ENCODE results near the gene FGF8. TPM values are rescaled to one million over a fixed set of nuclear protein-coding genes. Genes with fewer than 3 reads are reported as not detected.

FGF8 gene
- not detected in 2 replicates for total RNA-seq (ENCODE audit: low replicate concordance)

DNA sequence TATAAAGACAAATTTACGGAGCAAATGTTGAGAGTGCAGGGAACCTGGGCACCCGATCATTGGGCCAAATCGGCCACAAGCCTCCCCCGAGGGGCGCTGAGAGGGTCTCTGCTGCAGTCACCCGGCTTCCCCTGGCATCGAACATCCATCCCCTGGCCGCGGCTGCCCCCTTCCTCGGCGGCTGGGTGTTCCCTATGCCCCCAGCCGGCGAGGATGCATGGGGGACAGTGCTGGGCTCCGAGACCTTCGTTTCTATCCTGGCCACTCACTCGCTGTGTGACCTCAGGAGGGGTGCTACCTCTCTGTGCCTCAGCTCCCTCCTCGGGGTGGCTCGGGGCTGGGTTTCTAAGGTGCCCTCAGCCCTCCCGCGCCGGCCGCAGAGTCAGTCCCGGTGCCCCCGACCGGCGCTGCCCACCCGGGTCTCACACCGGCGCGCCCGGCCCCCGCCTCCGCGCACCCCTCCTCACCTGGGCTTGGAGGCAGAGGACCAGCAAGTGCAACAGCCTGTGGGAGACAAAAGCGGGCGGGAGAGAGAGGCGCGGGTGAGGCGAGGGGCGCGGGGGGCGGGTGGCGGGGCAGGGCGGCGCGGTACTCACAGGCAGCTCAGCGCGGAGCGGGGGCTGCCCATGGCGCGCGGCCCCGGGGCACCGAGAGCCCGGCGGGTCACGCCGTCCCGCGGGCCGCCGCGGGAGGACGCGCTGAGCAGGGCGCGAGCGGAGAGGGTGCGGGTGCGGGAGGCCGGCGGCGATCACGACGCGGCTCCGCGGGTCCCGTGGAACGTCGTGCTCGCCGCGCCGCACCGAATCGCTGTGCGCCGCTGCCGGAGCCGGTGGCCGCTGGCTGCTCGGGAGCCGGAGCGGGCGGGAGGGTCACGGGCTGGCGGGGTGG is at the start of gene FGF8:
TSS of gene FGF8 (minus strand) at position 842 of the 888 bp plus-strand sequence. CDS start at position 628, 214 bp downstream.
- no peak within 1 kb of the TSS for H3K4me3 ChIP-seq (ENCODE audit: low read depth, low read length)
- no peak for TF ChIP-seq CTCF (IDR thresholded peaks at IDR 0.05; ENCODE audit: insufficient read depth, low read length)
- DNase-seq (ENCODE audit: low read depth), result no peak

GRCh38 chr10:101824736-101825135 is 48.8 kb upstream of the FGF8 start:
- no peak overlapping the region for H3K4me3 ChIP-seq (ENCODE audit: low read depth, low read length)
- no peak for DNase-seq (ENCODE audit: low read depth)
- no peak for TF ChIP-seq CTCF (IDR thresholded peaks at IDR 0.05; ENCODE audit: insufficient read depth, low read length)

DNA sequence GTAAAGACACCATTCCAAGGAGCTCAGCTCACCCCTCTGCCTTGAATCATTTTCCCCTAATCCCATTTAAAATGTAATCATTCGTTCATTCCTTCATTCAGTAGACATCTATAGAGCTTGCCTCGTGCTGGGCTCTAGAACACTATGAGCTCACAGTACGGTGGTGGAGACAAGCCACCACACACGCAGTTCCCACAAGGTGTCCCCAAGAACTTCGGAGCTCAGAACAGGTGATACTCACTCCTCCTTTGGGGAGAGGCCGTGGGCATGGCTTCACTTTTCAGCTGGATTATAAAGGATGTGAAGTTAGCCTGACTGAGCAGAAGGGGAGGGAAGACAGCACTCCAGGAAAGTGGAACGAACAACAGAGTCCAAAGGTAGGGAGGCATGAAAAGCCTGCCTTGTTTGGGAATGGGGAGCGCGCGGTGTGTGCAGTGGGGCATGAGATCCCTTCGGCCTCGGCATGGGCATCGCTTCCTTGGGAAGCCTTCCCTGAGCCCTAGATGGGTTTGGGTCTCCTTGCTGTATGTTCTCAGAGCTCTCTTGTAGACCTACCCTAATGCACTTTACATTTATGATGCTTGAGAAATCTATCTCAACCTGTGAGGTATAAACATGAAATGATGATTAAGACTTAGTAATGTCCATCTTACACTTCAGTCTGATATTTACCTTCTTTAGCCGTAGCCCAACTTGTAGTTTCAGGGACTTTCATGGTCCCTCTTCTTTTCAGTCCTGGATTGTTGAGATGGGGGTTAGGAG is 43.1 kb upstream of the FGF8 start:
- peak overlapping the region; percentile 60 for H3K4me3 ChIP-seq (ENCODE audit: low read depth, low read length)
- TF ChIP-seq CTCF (IDR thresholded peaks at IDR 0.05; ENCODE audit: insufficient read depth, low read length), result no peak
- DNase-seq (ENCODE audit: low read depth), result no peak

DNA sequence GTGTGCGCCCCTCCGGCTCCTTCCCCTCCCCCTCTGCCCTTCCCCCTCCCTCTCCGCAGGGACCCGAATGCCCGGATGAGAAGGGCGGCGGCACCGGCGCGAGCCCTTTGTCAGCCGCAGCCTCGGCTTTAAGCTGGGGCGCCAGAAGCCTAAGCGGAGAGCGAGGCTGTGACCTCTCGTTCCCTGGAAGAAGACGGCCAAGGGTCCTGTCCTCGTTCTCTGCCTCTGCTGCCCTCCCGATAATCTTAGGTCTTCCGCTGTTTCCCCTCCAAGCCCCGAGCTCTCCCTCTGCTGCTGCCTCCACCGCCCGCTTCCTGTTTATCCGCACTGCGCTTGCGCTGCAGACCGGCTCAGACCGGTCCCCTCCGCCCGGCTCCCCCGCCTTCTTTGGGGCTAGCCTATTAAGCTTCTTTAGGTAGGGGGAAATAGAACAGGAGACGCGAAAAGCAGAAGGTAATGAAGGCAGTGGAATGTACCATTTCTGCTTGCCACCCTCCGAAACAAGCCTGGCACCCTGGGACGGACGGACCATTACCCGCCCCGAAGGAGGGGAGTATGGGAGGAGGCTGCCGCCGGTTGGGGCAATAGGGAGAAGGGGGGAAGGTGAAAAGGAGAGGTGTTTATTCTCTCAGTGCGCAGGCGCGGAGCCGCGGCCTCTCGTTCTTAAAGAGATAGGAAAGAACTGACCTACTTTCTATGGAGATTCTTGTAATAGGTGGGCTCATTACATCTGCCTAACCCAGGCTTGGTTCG is 42.4 kb upstream of the FGF8 start, which contains the start of gene OGA:
TSS of gene OGA (minus strand) at position 326 of the 753 bp plus-strand sequence. CDS start 422 bp downstream, outside the sequence.
- DNase-seq (ENCODE audit: low read depth), result peak; percentile 100
- no peak for TF ChIP-seq CTCF (IDR thresholded peaks at IDR 0.05; ENCODE audit: insufficient read depth, low read length)
- H3K4me3 ChIP-seq (ENCODE audit: low read depth, low read length), result peak within 1 kb of the TSS; percentile 98

- peak overlapping the region; percentile 98 for H3K4me3 ChIP-seq (ENCODE audit: low read depth, low read length)
- no peak for TF ChIP-seq CTCF (IDR thresholded peaks at IDR 0.05; ENCODE audit: insufficient read depth, low read length)
- peak; percentile 97 for DNase-seq (ENCODE audit: low read depth)
Observed at GRCh38 chr10:101817337-101818118, 41.6 kb upstream of the FGF8 start.

Measured in fibroblast of the aortic adventitia (primary cell).